WERI-Rb-1 (cell line): Measurements from ENCODE around the gene SLC45A3.

ENCODE experiments used
- DNase-seq: peaks from one replicate; pipeline ENCODE4 v3.0.0-alpha.2; 2020
- H3K27ac ChIP-seq: fragments of 250-450 bp; sonication (Bioruptor Pico); 2 replicates; pipeline ENCODE4 v1.5.1; 2020; ENCODE audit warnings: mild to moderate bottlenecking, moderate library complexity
- H3K27me3 ChIP-seq: fragments of 250-450 bp; sonication (Bioruptor Pico); 2 replicates; pipeline ENCODE4 v1.5.1; 2021; ENCODE audit warnings: mild to moderate bottlenecking, low read depth, moderate library complexity; ENCODE audit not compliant: insufficient read depth, severe bottlenecking
- H3K36me3 ChIP-seq: fragments of 250-450 bp; sonication (Bioruptor Pico); 2 replicates; pipeline ENCODE4 v1.5.1; 2020; ENCODE audit warnings: mild to moderate bottlenecking, moderate library complexity
- H3K4me3 ChIP-seq: 2 replicates; pipeline ENCODE4 v1.5.1; 2011; ENCODE audit warnings: low read depth, mild to moderate bottlenecking, control low read depth, low read length
- H3K9me3 ChIP-seq: fragments of 250-450 bp; sonication (Bioruptor Pico); 2 replicates; pipeline ENCODE4 v1.5.1; 2021; ENCODE audit warnings: mild to moderate bottlenecking, moderate library complexity; ENCODE audit not compliant: severe bottlenecking
- CTCF ChIP-seq: IDR thresholded peaks from 2 replicates; pipeline ENCODE4 v1.5.1; 2011; ENCODE audit warnings: low read depth, mild to moderate bottlenecking, control low read depth, inconsistent platforms, low read length

Gene SLC45A3

GRCh38 chr1:205670150-205670446, 10.2 kb downstream of the SLC45A3 start:
- Histone ChIP-seq H3K36me3 (peaks cover 5% of the 10 kb centered on the region; the same call in 1 of the 2 replicates), H3K27me3 (no peaks in the 10 kb centered on the region), H3K27ac (peak overlapping the region; percentile 95), H3K9me3 (no peaks in the 10 kb centered on the region), H3K4me3 (peak overlapping the region; percentile 28)
- no peak for TF ChIP-seq CTCF
- DNase-seq, result no peak

- Histone ChIP-seq H3K27me3 (no peaks in the 10 kb centered on the region), H3K27ac (peak overlapping the region; percentile 95), H3K9me3 (no peaks in the 10 kb centered on the region), H3K4me3 (peak overlapping the region; percentile 28), H3K36me3 (no peaks in the 10 kb centered on the region; the same call in 1 of the 2 replicates)
- peak; percentile 56 for DNase-seq
- no peak for TF ChIP-seq CTCF
Observed at GRCh38 chr1:205669341-205670149, 10.8 kb downstream of the SLC45A3 start.

- no peaks in the 10 kb centered on the region for H3K9me3 ChIP-seq
- no peaks in the 10 kb centered on the region for H3K27me3 ChIP-seq
- H3K4me3 ChIP-seq, result no peak overlapping the region
- peak overlapping the region; percentile 95 for H3K27ac ChIP-seq
- TF ChIP-seq CTCF, result peak; percentile 77
- H3K36me3 ChIP-seq, result peaks cover 5% of the 10 kb centered on the region
- DNase-seq, result peak; percentile 92
Observed at GRCh38 chr1:205668951-205669340, 11.4 kb downstream of the SLC45A3 start.

GRCh38 chr1:205667909-205668643, 12.2 kb downstream of the SLC45A3 start:
- H3K27ac ChIP-seq, result peak overlapping the region; percentile 95; the same call in 1 of the 2 replicates
- peaks cover 14% of the 10 kb centered on the region for H3K36me3 ChIP-seq
- no peaks in the 10 kb centered on the region for H3K27me3 ChIP-seq
- no peak for DNase-seq
- no peak overlapping the region for H3K4me3 ChIP-seq
- no peak for TF ChIP-seq CTCF
- H3K9me3 ChIP-seq, result no peaks in the 10 kb centered on the region

- H3K4me3 ChIP-seq, result no peak overlapping the region
- DNase-seq, result no peak
- H3K27ac ChIP-seq, result peak overlapping the region; percentile 91
- no peak for TF ChIP-seq CTCF
- peaks cover 26% of the 10 kb centered on the region for H3K36me3 ChIP-seq
- H3K9me3 ChIP-seq, result no peaks in the 10 kb centered on the region
- H3K27me3 ChIP-seq, result no peaks in the 10 kb centered on the region
Observed at GRCh38 chr1:205666372-205667166, 13.7 kb downstream of the SLC45A3 start.
